LNCAP (cell line): ENCODE results near the gene OGG1.

Experiments used
- CTCF ChIP-seq: fragments of 450-650 bp; IDR thresholded peaks from 2 replicates; pipeline ENCODE4 v1.5.1; 2017; ENCODE audit warnings: mild to moderate bottlenecking

OGG1 gene

DNA sequence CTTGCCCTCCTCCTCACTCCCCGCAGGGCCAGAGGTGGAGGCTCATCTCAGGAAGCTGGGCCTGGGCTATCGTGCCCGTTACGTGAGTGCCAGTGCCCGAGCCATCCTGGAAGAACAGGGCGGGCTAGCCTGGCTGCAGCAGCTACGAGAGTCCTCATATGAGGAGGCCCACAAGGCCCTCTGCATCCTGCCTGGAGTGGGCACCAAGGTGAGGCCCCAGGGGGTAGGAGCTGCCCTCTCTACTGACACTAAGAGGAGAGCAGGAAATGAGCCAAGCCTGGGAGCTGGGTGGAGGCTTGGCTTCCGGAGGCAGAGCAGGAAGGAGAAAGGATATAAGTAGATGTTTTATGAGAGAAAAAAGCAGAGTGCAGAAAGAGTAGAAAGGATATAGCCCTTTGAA is 4.9 kb downstream of the OGG1 start:
- no peak for TF ChIP-seq CTCF

DNA sequence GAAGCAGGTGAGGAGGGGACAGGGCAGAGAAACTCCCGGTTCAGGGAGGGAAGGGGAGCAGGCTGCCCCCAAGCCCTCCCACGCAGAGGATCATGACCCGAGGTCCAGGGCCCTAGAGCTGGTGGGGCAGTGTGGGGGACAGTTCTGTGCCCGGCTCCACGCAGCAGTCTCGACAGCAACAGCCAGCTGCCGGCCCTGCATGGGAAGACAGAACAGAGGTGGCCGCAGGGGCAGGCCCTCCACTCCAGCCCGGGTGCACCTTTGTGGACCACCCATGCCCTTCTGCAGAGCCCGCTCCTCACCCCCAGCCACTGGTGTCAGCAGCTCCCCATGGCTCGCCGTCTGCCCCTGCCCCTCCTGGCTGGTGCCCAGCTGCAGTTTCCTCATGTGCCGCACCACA is 7.7 kb downstream of the OGG1 start:
- no peak for TF ChIP-seq CTCF

DNA sequence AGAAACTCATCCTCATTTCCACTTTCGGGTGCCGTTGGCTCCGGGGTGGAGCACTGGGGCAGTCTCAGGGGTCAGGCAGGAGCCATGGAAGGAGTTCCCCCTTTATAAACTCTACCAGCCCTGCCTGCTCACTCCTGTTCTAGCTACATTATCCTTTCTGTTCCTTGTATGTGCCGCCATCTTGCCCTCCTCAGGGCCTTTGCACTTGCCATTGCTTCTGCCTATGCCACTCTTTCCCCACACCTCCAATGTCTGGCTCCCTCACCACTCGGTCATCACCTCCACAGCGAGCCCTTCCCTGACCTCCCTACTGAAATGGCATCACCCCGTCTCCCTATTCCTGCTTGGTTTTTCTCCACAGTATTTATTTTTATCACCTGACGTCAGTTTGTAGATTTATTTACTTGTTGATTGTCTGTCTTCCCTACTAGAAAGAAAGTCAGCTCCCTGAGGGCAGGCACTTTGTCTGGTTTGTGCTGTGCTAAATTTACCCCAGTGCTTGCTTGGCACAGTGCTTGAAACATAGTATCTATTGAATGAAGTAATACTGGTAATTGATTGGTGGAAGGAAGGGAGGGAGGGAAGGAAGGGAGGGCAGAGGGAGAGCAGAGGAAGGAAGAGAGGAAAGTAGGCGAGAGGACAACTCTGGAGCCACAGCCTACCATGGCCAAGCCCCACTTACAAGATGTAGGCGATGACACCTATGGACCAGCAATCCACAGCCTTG is 11.2 kb downstream of the OGG1 start:
- TF ChIP-seq CTCF = no peak

GRCh38 chr3:9761919-9762318 is 12.2 kb downstream of the OGG1 start:
- TF ChIP-seq CTCF = no peak

GRCh38 chr3:9762871-9763270 is 13.1 kb downstream of the OGG1 start:
- no peak for TF ChIP-seq CTCF

DNA sequence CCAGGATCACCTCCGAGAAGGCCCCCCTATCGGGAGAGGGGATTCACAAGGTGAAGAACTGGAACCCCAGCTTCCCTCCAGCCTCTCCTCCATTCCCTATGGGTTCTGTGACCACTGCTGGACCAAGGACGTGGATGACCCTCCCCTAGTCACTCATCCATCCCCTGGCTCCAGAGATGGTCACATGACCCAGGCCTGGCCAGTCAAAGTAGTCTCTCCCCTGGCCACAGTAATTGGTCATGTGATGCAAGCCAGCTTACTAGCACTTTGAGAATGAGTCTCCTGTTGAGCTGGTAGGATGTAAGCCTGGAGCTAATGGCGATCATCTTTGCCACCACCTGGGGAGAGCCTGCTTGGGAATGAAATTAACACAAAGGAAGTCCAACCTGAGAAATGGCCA is 16.1 kb downstream of the OGG1 start:
- no peak for TF ChIP-seq CTCF

DNA sequence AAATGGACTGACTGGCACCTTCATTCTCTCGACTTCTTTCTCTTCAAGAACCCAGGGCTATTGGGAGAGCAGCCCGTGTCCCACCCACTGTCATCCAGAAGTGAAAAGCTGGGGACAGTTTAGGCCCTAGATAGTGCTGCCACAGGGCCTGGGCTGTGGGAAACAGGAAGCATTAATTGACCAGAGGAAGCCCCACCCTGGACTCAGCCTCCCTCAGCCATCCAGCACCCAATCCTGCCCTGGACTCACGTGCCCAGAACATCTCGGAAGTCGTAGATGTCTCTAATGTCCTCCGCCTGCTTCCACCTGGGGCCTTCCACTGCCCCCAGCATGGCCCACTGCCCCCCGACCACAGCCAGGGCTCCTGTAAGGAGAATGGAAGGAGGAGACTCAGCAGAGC is 17.7 kb downstream of the OGG1 start:
- TF ChIP-seq CTCF = no peak
